GM12878 (cell line): ENCODE results near the gene SUGCT.

ENCODE experiments used
- CTCF ChIP-seq, 3 experiments: IDR thresholded peaks in 2 of 3; conservative IDR thresholded peaks in 1 of 3; 2 replicates each; pipeline ENCODE4 v1.5.1; 2011; ENCODE audit warnings: low read depth in 3 of 3, low read length in 3 of 3, mild to moderate bottlenecking in 3 of 3, control low read depth in 2 of 3, moderate library complexity in 2 of 3, inconsistent platforms in 1 of 3, mixed read lengths in 1 of 3; ENCODE audit not compliant: control insufficient read depth in 2 of 3, insufficient read depth in 1 of 3; ENCODE audit errors: extremely low read depth in 1 of 3
- GABPA ChIP-seq: IDR thresholded peaks from 2 replicates; pipeline ENCODE4 v1.6.1; 2014; ENCODE audit warnings: antibody characterized with exemption, low read depth, mild to moderate bottlenecking, inconsistent platforms
- NRF1 ChIP-seq: conservative IDR thresholded peaks from 2 replicates; pipeline ENCODE4 v1.6.1; 2011; ENCODE audit warnings: mild to moderate bottlenecking, low read depth, low read length, improper control_type of control experiment
- REST ChIP-seq: IDR thresholded peaks from 2 replicates; pipeline ENCODE4 v1.6.1; 2012; ENCODE audit warnings: mild to moderate bottlenecking, low read depth, low read length

GRCh38 chr7:40223451-40224127 lies 88.8 kb downstream of the SUGCT start:
- no peak for TF ChIP-seq CTCF (IDR thresholded peaks at IDR 0.05 in 2 of 3, conservative IDR thresholded peaks at IDR 0.05 in 1 of 3; ENCODE audit: control insufficient read depth in 2 of 3, extremely low read depth in 1 of 3, insufficient read depth in 1 of 3, low read depth in 3 of 3, low read length in 3 of 3)
- no peak for TF ChIP-seq NRF1
- TF ChIP-seq REST, result no peak
- TF ChIP-seq GABPA, result no peak
